ENCODE data around the gene GID4. TPM values are rescaled to one million over a fixed set of nuclear protein-coding genes. Genes with fewer than 3 reads are reported as not detected.
A peak's percentile ranks its signal among the peaks of the same experiment; 100 is the strongest.

The GID4 gene
- total and polyA plus RNA-seq, 9 of the 15 experiments (the other 6 are each of a cell fraction or from before 2014, with no cell fraction given): 1.2 to 6.4 (median 3.7) TPM

DNA sequence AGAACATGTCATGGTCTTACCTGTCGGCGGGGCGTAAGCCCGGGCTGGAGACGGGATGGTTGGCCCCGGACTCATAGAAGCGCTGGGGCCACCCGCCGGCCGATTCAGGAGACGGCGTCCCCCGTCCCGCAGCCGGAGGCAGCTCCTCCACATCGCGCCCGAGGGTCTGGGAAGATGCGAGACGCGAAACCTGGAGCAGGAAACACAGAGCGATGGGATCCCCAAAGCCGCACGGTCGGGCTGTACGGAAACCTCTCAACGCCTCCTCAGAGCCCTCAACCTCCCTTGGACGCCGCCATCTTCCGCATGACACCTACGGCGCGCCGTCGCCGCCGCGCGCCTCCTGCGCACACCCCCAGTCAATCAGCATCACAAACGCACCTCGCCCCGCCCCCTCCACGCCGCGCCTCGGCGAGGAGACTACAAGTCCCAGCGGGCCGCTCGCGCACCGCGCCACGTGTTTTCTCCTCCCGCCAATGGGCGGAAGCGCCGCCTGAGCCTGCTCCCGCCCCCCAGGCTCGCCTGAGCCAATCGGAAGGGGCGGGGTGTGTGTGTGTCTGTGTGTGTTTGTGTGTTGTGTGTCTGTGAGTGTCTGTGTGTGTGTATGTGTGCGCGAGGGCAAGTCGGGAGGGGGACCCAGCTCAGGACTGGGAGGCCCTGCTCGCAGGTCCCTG is at the start of gene GID4, which contains the start of gene ATPAF2 (continued):
- TF ChIP-seq HMGN3 (IDR thresholded peaks at IDR 0.05; ENCODE audit: borderline replicate concordance, extremely low read depth, insufficient read length, low read depth, low read length) (no peak), RBM14 (IDR thresholded peaks at IDR 0.05; ENCODE audit: borderline replicate concordance, insufficient read depth, low read depth, low read length) (no peak), TARDBP (IDR thresholded peaks at IDR 0.05) (0 out of 2 replicates have a peak, but pooled peaks have one; percentile 25), YY1 (IDR thresholded peaks at IDR 0.05; ENCODE audit: borderline replicate concordance in 1 of 3, control insufficient read depth in 1 of 3, extremely low read depth in 1 of 3, insufficient read depth in 3 of 3, insufficient read length in 1 of 3, insufficient replicate concordance in 2 of 3, low read depth in 1 of 3, low read length in 2 of 3) (peak; percentile 85 to 99 (median 98))
- TF ChIP-seq, protein P1, sequence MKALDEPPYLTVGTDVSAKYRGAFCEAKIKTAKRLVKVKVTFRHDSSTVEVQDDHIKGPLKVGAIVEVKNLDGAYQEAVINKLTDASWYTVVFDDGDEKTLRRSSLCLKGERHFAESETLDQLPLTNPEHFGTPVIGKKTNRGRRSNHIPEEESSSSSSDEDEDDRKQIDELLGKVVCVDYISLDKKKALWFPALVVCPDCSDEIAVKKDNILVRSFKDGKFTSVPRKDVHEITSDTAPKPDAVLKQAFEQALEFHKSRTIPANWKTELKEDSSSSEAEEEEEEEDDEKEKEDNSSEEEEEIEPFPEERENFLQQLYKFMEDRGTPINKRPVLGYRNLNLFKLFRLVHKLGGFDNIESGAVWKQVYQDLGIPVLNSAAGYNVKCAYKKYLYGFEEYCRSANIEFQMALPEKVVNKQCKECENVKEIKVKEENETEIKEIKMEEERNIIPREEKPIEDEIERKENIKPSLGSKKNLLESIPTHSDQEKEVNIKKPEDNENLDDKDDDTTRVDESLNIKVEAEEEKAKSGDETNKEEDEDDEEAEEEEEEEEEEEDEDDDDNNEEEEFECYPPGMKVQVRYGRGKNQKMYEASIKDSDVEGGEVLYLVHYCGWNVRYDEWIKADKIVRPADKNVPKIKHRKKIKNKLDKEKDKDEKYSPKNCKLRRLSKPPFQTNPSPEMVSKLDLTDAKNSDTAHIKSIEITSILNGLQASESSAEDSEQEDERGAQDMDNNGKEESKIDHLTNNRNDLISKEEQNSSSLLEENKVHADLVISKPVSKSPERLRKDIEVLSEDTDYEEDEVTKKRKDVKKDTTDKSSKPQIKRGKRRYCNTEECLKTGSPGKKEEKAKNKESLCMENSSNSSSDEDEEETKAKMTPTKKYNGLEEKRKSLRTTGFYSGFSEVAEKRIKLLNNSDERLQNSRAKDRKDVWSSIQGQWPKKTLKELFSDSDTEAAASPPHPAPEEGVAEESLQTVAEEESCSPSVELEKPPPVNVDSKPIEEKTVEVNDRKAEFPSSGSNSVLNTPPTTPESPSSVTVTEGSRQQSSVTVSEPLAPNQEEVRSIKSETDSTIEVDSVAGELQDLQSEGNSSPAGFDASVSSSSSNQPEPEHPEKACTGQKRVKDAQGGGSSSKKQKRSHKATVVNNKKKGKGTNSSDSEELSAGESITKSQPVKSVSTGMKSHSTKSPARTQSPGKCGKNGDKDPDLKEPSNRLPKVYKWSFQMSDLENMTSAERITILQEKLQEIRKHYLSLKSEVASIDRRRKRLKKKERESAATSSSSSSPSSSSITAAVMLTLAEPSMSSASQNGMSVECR (CRISPR knock-in tag; IDR thresholded peaks at IDR 0.05): peak; percentile 55; the same call in 1 of the 2 replicates
- TF ChIP-seq, protein P2, sequence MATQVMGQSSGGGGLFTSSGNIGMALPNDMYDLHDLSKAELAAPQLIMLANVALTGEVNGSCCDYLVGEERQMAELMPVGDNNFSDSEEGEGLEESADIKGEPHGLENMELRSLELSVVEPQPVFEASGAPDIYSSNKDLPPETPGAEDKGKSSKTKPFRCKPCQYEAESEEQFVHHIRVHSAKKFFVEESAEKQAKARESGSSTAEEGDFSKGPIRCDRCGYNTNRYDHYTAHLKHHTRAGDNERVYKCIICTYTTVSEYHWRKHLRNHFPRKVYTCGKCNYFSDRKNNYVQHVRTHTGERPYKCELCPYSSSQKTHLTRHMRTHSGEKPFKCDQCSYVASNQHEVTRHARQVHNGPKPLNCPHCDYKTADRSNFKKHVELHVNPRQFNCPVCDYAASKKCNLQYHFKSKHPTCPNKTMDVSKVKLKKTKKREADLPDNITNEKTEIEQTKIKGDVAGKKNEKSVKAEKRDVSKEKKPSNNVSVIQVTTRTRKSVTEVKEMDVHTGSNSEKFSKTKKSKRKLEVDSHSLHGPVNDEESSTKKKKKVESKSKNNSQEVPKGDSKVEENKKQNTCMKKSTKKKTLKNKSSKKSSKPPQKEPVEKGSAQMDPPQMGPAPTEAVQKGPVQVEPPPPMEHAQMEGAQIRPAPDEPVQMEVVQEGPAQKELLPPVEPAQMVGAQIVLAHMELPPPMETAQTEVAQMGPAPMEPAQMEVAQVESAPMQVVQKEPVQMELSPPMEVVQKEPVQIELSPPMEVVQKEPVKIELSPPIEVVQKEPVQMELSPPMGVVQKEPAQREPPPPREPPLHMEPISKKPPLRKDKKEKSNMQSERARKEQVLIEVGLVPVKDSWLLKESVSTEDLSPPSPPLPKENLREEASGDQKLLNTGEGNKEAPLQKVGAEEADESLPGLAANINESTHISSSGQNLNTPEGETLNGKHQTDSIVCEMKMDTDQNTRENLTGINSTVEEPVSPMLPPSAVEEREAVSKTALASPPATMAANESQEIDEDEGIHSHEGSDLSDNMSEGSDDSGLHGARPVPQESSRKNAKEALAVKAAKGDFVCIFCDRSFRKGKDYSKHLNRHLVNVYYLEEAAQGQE (IDR thresholded peaks at IDR 0.05; ENCODE audit: borderline replicate concordance): peak; percentile 86
- TF ChIP-seq, protein P2 (CRISPR knock-in tag; IDR thresholded peaks at IDR 0.05; ENCODE audit: low read depth): no peak
- TF ChIP-seq, protein P3, sequence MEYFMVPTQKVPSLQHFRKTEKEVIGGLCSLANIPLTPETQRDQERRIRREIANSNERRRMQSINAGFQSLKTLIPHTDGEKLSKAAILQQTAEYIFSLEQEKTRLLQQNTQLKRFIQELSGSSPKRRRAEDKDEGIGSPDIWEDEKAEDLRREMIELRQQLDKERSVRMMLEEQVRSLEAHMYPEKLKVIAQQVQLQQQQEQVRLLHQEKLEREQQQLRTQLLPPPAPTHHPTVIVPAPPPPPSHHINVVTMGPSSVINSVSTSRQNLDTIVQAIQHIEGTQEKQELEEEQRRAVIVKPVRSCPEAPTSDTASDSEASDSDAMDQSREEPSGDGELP (CRISPR knock-in tag; IDR thresholded peaks at IDR 0.05; ENCODE audit: borderline replicate concordance): peak; percentile 81
- TF ChIP-seq, protein P4, sequence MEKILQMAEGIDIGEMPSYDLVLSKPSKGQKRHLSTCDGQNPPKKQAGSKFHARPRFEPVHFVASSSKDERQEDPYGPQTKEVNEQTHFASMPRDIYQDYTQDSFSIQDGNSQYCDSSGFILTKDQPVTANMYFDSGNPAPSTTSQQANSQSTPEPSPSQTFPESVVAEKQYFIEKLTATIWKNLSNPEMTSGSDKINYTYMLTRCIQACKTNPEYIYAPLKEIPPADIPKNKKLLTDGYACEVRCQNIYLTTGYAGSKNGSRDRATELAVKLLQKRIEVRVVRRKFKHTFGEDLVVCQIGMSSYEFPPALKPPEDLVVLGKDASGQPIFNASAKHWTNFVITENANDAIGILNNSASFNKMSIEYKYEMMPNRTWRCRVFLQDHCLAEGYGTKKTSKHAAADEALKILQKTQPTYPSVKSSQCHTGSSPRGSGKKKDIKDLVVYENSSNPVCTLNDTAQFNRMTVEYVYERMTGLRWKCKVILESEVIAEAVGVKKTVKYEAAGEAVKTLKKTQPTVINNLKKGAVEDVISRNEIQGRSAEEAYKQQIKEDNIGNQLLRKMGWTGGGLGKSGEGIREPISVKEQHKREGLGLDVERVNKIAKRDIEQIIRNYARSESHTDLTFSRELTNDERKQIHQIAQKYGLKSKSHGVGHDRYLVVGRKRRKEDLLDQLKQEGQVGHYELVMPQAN (IDR thresholded peaks at IDR 0.05; ENCODE audit: borderline replicate concordance): peak; percentile 74; the same call in 1 of the 2 replicates
